OCI-LY7 (cell line): ENCODE data around the gene DAW1. TPM values are rescaled to one million over a fixed set of nuclear protein-coding genes. Genes with fewer than 3 reads are reported as not detected.

Experiments used
- Bru-seq: library from RNA; stranded (reverse); fragments of 400-500 nt; gene quantifications from one replicate; lab custom pipeline; 2021; lab: Mats Ljungman, UMichigan
- BruChase-seq, 2 experiments: library from RNA; stranded (reverse); fragments of 400-500 nt; gene quantifications; one replicate each; lab custom pipeline; 2021; lab: Mats Ljungman, UMichigan
- BruUV-seq: library from RNA; stranded (reverse); fragments of 400-500 nt; replicated peaks from 2 replicates; lab custom pipeline; 2021; lab: Mats Ljungman, UMichigan
- CTCF ChIA-PET: fragments of 300-600 bp; sonication (Branson Sonifier 250); formaldehyde crosslinking; loops from one replicate; lab custom pipeline; 2022; ENCODE audit warnings: antibody characterized with exemption; ENCODE audit not compliant: unreplicated experiment; lab: Charles Lee
- POLR2A ChIA-PET: fragments of 300-600 bp; sonication (Branson Sonifier 250); formaldehyde crosslinking; loops from one replicate; lab custom pipeline; 2022; ENCODE audit warnings: antibody characterized with exemption; lab: Charles Lee
- DNase-seq: peaks from one replicate; pipeline ENCODE4 v3.0.0-alpha.2; 2015; ENCODE audit warnings: low spot score
- H2AFZ ChIP-seq: fragments of 200-600 bp; sonication (generic), shearing (Covaris generic); 2 replicates; pipeline ENCODE4 v1.6.1; 2014; ENCODE audit warnings: mild to moderate bottlenecking, antibody characterized with exemption, low read length, moderate library complexity
- H3K27ac ChIP-seq: fragments of 200-600 bp; sonication (generic); 2 replicates; pipeline ENCODE4 v1.5.1; 2014; ENCODE audit warnings: mixed run types, low read depth, mild to moderate bottlenecking, moderate library complexity, low read length, inconsistent platforms; ENCODE audit not compliant: poor library complexity, severe bottlenecking
- H3K36me3 ChIP-seq: fragments of 200-600 bp; sonication (generic); 2 replicates; pipeline ENCODE4 v1.6.1; 2014; ENCODE audit warnings: mild to moderate bottlenecking, antibody characterized with exemption, low read length, moderate library complexity, mixed read lengths; ENCODE audit not compliant: insufficient read depth
- H3K4me1 ChIP-seq: fragments of 200-600 bp; sonication (generic); 2 replicates; pipeline ENCODE4 v1.5.1; 2014; ENCODE audit warnings: mild to moderate bottlenecking, low read length; ENCODE audit not compliant: insufficient read depth, poor library complexity, severe bottlenecking
- H3K4me2 ChIP-seq: fragments of 200-600 bp; sonication (generic); 2 replicates; pipeline ENCODE4 v1.6.1; 2014; ENCODE audit warnings: mild to moderate bottlenecking, low read length
- H3K4me3 ChIP-seq: fragments of 200-600 bp; sonication (generic); 2 replicates; pipeline ENCODE4 v1.5.1; 2014; ENCODE audit warnings: mild to moderate bottlenecking, low read depth, low read length; ENCODE audit not compliant: poor library complexity, severe bottlenecking
- H3K79me2 ChIP-seq: fragments of 200-600 bp; sonication (generic); 2 replicates; pipeline ENCODE4 v1.6.1; 2016; ENCODE audit warnings: low read depth, mild to moderate bottlenecking, low read length, moderate library complexity, mixed read lengths; ENCODE audit not compliant: insufficient read depth
- H3K9me2 ChIP-seq: fragments of 200-600 bp; sonication (generic); 2 replicates; pipeline ENCODE4 v1.6.1; 2016; ENCODE audit warnings: mild to moderate bottlenecking, low read length, mixed read lengths; ENCODE audit not compliant: insufficient read depth
- H3K9me3 ChIP-seq: fragments of 200-600 bp; sonication (generic); 2 replicates; pipeline ENCODE4 v1.6.1; 2014; ENCODE audit warnings: mild to moderate bottlenecking, mixed run types, low read length, mixed read lengths
- H4K20me1 ChIP-seq: fragments of 200-600 bp; sonication (generic); 2 replicates; pipeline ENCODE4 v1.6.1; 2014; ENCODE audit warnings: mild to moderate bottlenecking, antibody characterized with exemption, low read length, moderate library complexity, mixed read lengths; ENCODE audit not compliant: insufficient read depth
- CTCF ChIP-seq: fragments of 200-600 bp; sonication (generic); conservative IDR thresholded peaks from 2 replicates; pipeline ENCODE4 v1.5.1; 2014; ENCODE audit warnings: mild to moderate bottlenecking, antibody characterized with exemption, low read length, moderate library complexity, mixed read lengths
- EZH2phosphoT487 ChIP-seq: fragments of 200-600 bp; sonication (generic); IDR thresholded peaks from 2 replicates; pipeline ENCODE4 v1.6.1; 2018; ENCODE audit warnings: low read depth, borderline replicate concordance, mild to moderate bottlenecking, mixed run types, antibody characterized with exemption, low read length, moderate library complexity, mixed read lengths
- intact Hi-C: fragments of 100-400 bp; cut with micrococcal nuclease; formaldehyde crosslinking; loops from one replicate; pipeline ENCODE4 v1.10.0; 2022; ENCODE audit not compliant: unreplicated experiment
- long read RNA-seq: library from polyadenylated mRNA; stranded (forward); transcript quantifications from one replicate; pipeline ENCODE4 v2.0.0, GENCODE V29; 2022
- total RNA-seq, 2 experiments: library from RNA; depleted of rRNA in 1 of 2; stranded (reverse); fragments of >200 nt in 1 of 2; shearing (Covaris generic) in 1 of 2; gene quantifications; 2 replicates each; pipeline ENCODE4 v1.2.3, GENCODE V29; 2014 to 2022

The DAW1 gene
- not detected in 2 replicates for total RNA-seq (2014; rRNA removed; shearing (Covaris generic))
- not detected in 2 replicates for total RNA-seq (2022)
- percentile 3 among the genes with signal in this experiment for Bru-seq, nascent RNA
- BruChase-seq, experiment 1, labeled RNA remaining after a 6-hour chase, result not detected
- percentile 5 among the genes with signal in this experiment for BruChase-seq, experiment 2, labeled RNA remaining after a 2-hour chase
- long read RNA-seq, result 0 reads

- Histone ChIP-seq H2AFZ (no peak within 1 kb of the TSS), H3K79me2 (no peaks in the 10 kb centered on the region), H3K4me1 (no peaks in the 10 kb centered on the region), H3K27ac (no peak within 1 kb of the TSS), H3K4me2 (no peak within 1 kb of the TSS), H3K36me3 (no peaks in the 10 kb centered on the region), H4K20me1 (no peaks in the 10 kb centered on the region), H3K4me3 (no peak within 1 kb of the TSS), H3K9me3 (no peaks in the 10 kb centered on the region), H3K9me2 (no peaks in the 10 kb centered on the region)
- ChIA-PET CTCF (no interaction called here), POLR2A (interaction anchor here (0.7 kb wide), 1 partner anchor 156 kb away, joined by 7 read pairs; no protein-coding TSS in a partner anchor)
- intact Hi-C loops, result no loop called here
- BruUV-seq, result no TSS peak
- no peak for DNase-seq
- TF ChIP-seq CTCF (no peak), EZH2phosphoT487 (no peak)
Measured at GRCh38 chr2:227871375-227871791, at the start of gene DAW1. Gene DAW1, plus strand, starts transcription at chr2:227871631. Its CDS starts 59 bp downstream, at chr2:227871690.

GRCh38 chr2:227822416-227823003 is 48.9 kb upstream of the DAW1 start:
- Histone ChIP-seq H3K9me2 (no peaks in the 10 kb centered on the region), H3K4me3 (no peak overlapping the region), H3K4me2 (no peak overlapping the region), H3K27ac (no peak overlapping the region), H3K36me3 (no peaks in the 10 kb centered on the region), H3K9me3 (no peaks in the 10 kb centered on the region), H3K79me2 (no peaks in the 10 kb centered on the region), H3K4me1 (no peaks in the 10 kb centered on the region), H2AFZ (no peak overlapping the region), H4K20me1 (no peaks in the 10 kb centered on the region)
- ChIA-PET CTCF (no interaction called here), POLR2A (interaction anchor here (0.6 kb wide), 1 partner anchor 139 kb away, joined by 3 read pairs; no protein-coding TSS in a partner anchor)
- BruUV-seq, result no TSS peak
- no peak for TF ChIP-seq EZH2phosphoT487
- TF ChIP-seq CTCF, result no peak
- intact Hi-C loops, result no loop called here
- no peak for DNase-seq

- Histone ChIP-seq H3K4me1 (no peaks in the 10 kb centered on the region), H4K20me1 (no peaks in the 10 kb centered on the region), H3K36me3 (no peaks in the 10 kb centered on the region), H3K79me2 (no peaks in the 10 kb centered on the region), H3K9me3 (no peaks in the 10 kb centered on the region), H3K4me3 (no peak overlapping the region), H3K4me2 (no peak overlapping the region), H3K27ac (no peak overlapping the region), H3K9me2 (no peaks in the 10 kb centered on the region), H2AFZ (no peak overlapping the region)
- CTCF ChIA-PET, result no interaction called here
- TF ChIP-seq EZH2phosphoT487 (no peak), CTCF (no peak)
- intact Hi-C loops, result no loop called here
- POLR2A ChIA-PET, result no interaction called here
- BruUV-seq, result no TSS peak
- no peak for DNase-seq
Measured at GRCh38 chr2:227823922-227824321, 47.5 kb upstream of the DAW1 start.
